HG03103 (cell line): ENCODE data around the gene PNPLA3.

ENCODE experiments used
- ATAC-seq: cut with Tn5 transposase; IDR thresholded peaks from one replicate; pipeline ENCODE4 v1.9.1; 2021; ENCODE audit warnings: low read depth; ENCODE audit not compliant: unreplicated experiment

PNPLA3 gene

GRCh38 chr22:43955883-43956782 lies 32.5 kb downstream of the PNPLA3 start:
- ATAC-seq: no peak

GRCh38 chr22:43956805-43957463 lies 33.3 kb downstream of the PNPLA3 start:
- ATAC-seq: no peak

- ATAC-seq: no peak
Observed at GRCh38 chr22:43957871-43958270, 34.3 kb downstream of the PNPLA3 start.

GRCh38 chr22:43964314-43964857 lies 40.8 kb downstream of the PNPLA3 start:
- ATAC-seq: no peak

GRCh38 chr22:43967069-43967468 lies 43.5 kb downstream of the PNPLA3 start:
- ATAC-seq: no peak

GRCh38 chr22:43968614-43969013 lies 45.0 kb downstream of the PNPLA3 start:
- no peak for ATAC-seq

GRCh38 chr22:43969021-43969878 lies 45.6 kb downstream of the PNPLA3 start:
- no peak for ATAC-seq

GRCh38 chr22:43969989-43970755 lies 46.6 kb downstream of the PNPLA3 start:
- no peak for ATAC-seq

- ATAC-seq: no peak
Observed at GRCh38 chr22:43971112-43971511, 47.5 kb downstream of the PNPLA3 start.

GRCh38 chr22:43972931-43973462 lies 49.4 kb downstream of the PNPLA3 start:
- no peak for ATAC-seq

- ATAC-seq: no peak
Observed at GRCh38 chr22:43974028-43974545, 50.5 kb downstream of the PNPLA3 start.

GRCh38 chr22:43975041-43975440 lies 51.4 kb downstream of the PNPLA3 start:
- no peak for ATAC-seq

GRCh38 chr22:43976861-43977795 lies 53.5 kb downstream of the PNPLA3 start:
- no peak for ATAC-seq

GRCh38 chr22:43978558-43978957 lies 55.0 kb downstream of the PNPLA3 start:
- ATAC-seq: no peak

- ATAC-seq: no peak
Observed at GRCh38 chr22:43980579-43980978, 57.0 kb downstream of the PNPLA3 start.

- ATAC-seq: no peak
Observed at GRCh38 chr22:43980996-43981395, 57.4 kb downstream of the PNPLA3 start.

GRCh38 chr22:43983808-43984207 lies 60.2 kb downstream of the PNPLA3 start:
- no peak for ATAC-seq

- no peak for ATAC-seq
Observed at GRCh38 chr22:43985532-43985931, 61.9 kb downstream of the PNPLA3 start.
